Uterus (tissue), 4 donors: ENCODE measurements around the gene FKBP2. TPM values are rescaled to one million over a fixed set of nuclear protein-coding genes. Genes with fewer than 3 reads are reported as not detected.

Experiments
- DNase-seq, 2 donors: peaks; one replicate each; pipeline ENCODE4 v3.0.0-alpha.2; 2019 to 2020
- H3K27ac ChIP-seq, 2 donors: fragments of 200-600 bp; sonication (generic); 1 replicate in 1 of 2; 2 replicates in 1 of 2; pipeline ENCODE4 v1.5.1; 2016 to 2018
- H3K27me3 ChIP-seq, 2 donors: fragments of 200-600 bp; sonication (generic); one replicate each; pipeline ENCODE4 v1.5.1; 2018 to 2019; ENCODE audit warnings: control low read depth in 1 of 2
- H3K36me3 ChIP-seq, 2 donors: fragments of 200-600 bp; sonication (generic); one replicate each; pipeline ENCODE4 v1.5.1; 2019; ENCODE audit warnings: control low read depth in 1 of 2
- H3K4me1 ChIP-seq, 2 donors: fragments of 200-600 bp; sonication (generic); one replicate each; pipeline ENCODE4 v1.5.1; 2018 to 2019; ENCODE audit warnings: control low read depth in 1 of 2
- H3K4me3 ChIP-seq, 2 donors: fragments of 200-600 bp; sonication (generic); 1 replicate in 1 of 2; 2 replicates in 1 of 2; pipeline ENCODE4 v1.5.1; 2018 to 2019; ENCODE audit warnings: mild to moderate bottlenecking in 1 of 2
- H3K9me3 ChIP-seq, 2 donors: fragments of 200-600 bp; sonication (generic); one replicate each; pipeline ENCODE4 v1.5.1; 2019; ENCODE audit warnings: control low read depth in 1 of 2
- CTCF ChIP-seq, 4 experiments: fragments of 200-600 bp in 2 of 4; fragments of 450-650 bp in 2 of 4; sonication (generic) in 2 of 4; IDR thresholded peaks; one replicate each; pipeline ENCODE4 v1.5.1; 2016 to 2019; ENCODE audit warnings: antibody characterized with exemption in 4 of 4, mild to moderate bottlenecking in 2 of 4, moderate library complexity in 1 of 4
- POLR2A ChIP-seq, 2 donors: fragments of 450-650 bp; IDR thresholded peaks; one replicate each; pipeline ENCODE4 v1.6.1; 2016; ENCODE audit warnings: antibody characterized with exemption in 2 of 2, mild to moderate bottlenecking in 1 of 2, moderate library complexity in 1 of 2
- intact Hi-C: fragments of 100-400 bp; cut with DNase I; formaldehyde crosslinking; loops from one replicate; pipeline ENCODE4 v1.15.1; 2023; ENCODE audit warnings: low total_unique reads
- total RNA-seq, 4 donors: library from RNA; depleted of rRNA in 3 of 4; stranded (reverse); fragments of >200 nt in 3 of 4; gene quantifications; one replicate each; pipeline versions ENCODE4 v1.1.0 to v1.2.4, GENCODE V29; 2014 to 2023
- donor health status: DM: yes; HTN: yes; CAD: no.

Gene FKBP2
- total RNA-seq, 4 donors from 2014 or later: 22.3 to 74.0 (median 37.7) TPM

- no peaks in the 10 kb centered on the region for H3K9me3 ChIP-seq
- H3K27ac ChIP-seq: peak within 1 kb of the TSS; percentile 79 to 85
- no peaks in the 10 kb centered on the region for H3K36me3 ChIP-seq
- TF ChIP-seq CTCF (IDR thresholded peaks at IDR 0.05): peak; percentile 12 to 46 (median 17)
- TF ChIP-seq POLR2A (IDR thresholded peaks at IDR 0.05): peak in 1 of 2 donors; percentile 52
- H3K4me1 ChIP-seq: peaks cover 0 to 17% of the 10 kb centered on the region in 2 donors
- peak within 1 kb of the TSS; percentile 52 to 60 for H3K4me3 ChIP-seq
- intact Hi-C loops: no loop called here
- peak; percentile 81 to 87 for DNase-seq
- H3K27me3 ChIP-seq: no peaks in the 10 kb centered on the region
Observed at GRCh38 chr11:64246871-64247728, 6.2 kb downstream of the FKBP2 start, which contains the start of gene PPP1R14B. TSS of gene PPP1R14B (minus strand) at chr11:64246943. CDS start at chr11:64246673, 270 bp downstream.

GRCh38 chr11:64247729-64248531 is 7.0 kb downstream of the FKBP2 start:
- no peak for DNase-seq
- H3K27me3 ChIP-seq: no peaks in the 10 kb centered on the region
- H3K27ac ChIP-seq: peak overlapping the region; percentile 79 to 85
- H3K4me3 ChIP-seq: peak overlapping the region; percentile 52 to 60
- peaks cover 0 to 16% of the 10 kb centered on the region in 2 donors for H3K4me1 ChIP-seq
- intact Hi-C loops: no loop called here
- H3K36me3 ChIP-seq: no peaks in the 10 kb centered on the region
- H3K9me3 ChIP-seq: no peaks in the 10 kb centered on the region
- TF ChIP-seq POLR2A (IDR thresholded peaks at IDR 0.05) (no peak), CTCF (IDR thresholded peaks at IDR 0.05) (no peak)

DNA sequence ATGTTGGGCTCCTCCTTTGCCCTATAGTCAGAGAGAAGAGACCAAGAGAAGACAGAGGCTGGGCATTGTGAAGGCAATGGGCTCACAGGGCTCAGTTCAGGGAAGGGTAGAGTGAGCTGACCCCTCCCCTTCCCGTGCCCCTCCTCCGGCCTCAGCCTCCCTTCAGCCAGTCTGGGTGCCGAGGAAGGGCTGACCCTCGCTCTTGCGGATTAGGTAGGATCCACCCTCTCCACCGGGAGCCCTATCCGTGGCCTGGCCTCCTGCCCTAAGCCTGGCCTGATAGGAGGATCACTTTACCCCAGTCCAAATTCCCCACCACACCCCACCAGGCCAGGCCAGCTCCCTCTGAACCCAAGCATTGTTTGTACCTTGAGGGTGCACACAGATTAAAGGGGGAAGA is 7.7 kb downstream of the FKBP2 start:
- Histone ChIP-seq H3K4me3 (no peak overlapping the region), H3K9me3 (no peaks in the 10 kb centered on the region), H3K36me3 (no peaks in the 10 kb centered on the region), H3K4me1 (peaks cover 0 to 16% of the 10 kb centered on the region in 2 donors), H3K27me3 (no peaks in the 10 kb centered on the region), H3K27ac (no peak overlapping the region)
- DNase-seq: no peak
- TF ChIP-seq CTCF (IDR thresholded peaks at IDR 0.05) (no peak), POLR2A (IDR thresholded peaks at IDR 0.05) (no peak)
- intact Hi-C loops: no loop called here

DNA sequence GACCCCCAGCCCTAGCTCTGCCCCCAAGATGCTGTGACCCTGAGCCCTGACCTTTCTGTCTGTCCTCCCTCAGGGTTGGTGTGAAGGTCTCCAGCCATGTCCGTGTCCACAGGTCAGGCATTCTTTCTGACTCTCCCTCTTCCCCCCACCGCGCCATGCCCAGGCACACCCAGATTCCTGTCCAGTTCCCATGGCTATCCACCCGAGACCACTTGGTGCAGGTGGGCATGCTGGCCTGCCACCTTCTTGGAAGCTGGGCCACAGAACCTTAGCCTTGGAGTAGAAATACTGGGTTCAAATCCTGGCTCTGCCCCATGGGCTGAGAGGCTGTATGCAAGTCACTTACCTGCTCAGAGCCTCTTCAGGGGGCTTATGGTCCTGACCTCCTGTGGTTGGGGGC is 8.1 kb downstream of the FKBP2 start:
- no peak for TF ChIP-seq CTCF (IDR thresholded peaks at IDR 0.05)
- no peak for TF ChIP-seq POLR2A (IDR thresholded peaks at IDR 0.05)
- intact Hi-C loops: no loop called here
- no peaks in the 10 kb centered on the region for H3K9me3 ChIP-seq
- H3K4me3 ChIP-seq: no peak overlapping the region
- no peak overlapping the region for H3K27ac ChIP-seq
- H3K27me3 ChIP-seq: no peaks in the 10 kb centered on the region
- peaks cover 0 to 16% of the 10 kb centered on the region in 2 donors for H3K4me1 ChIP-seq
- H3K36me3 ChIP-seq: no peaks in the 10 kb centered on the region
- DNase-seq: no peak
